Measurements from ENCODE around the gene NENF.

The NENF gene

DNA sequence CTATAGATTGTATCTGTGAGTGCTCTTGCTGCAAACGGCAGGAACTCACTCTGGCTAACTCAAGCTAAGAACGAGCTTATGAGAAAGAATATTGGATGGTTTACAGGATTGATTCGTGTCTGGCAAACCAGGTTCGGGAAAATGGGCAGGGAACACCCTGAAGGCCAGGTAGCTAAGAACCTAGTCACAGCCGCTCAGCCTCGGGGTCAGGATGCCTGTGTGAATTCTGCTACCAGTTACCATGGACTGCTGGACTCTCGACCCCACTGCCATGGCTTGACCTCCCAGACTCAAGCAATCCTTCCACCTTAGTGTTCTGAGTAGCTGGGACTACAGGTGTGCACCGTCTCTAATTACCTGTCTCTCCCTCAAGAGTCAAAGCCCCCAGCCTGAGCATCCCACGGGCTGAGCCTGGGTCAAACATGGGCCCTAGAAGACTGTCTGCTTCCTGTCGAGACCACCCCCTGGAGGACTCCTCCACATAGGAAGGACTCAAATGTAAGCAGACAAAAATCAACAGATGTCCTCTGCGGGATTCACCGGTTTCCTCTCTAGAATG is 45.8 kb downstream of the NENF start:
- no peak for TF ChIP-seq CTCF (conservative IDR thresholded peaks at IDR 0.05)
- no peak for TF ChIP-seq ZFX (IDR thresholded peaks at IDR 0.05)
- no peak overlapping the region for H3K27ac ChIP-seq

GRCh38 chr1:212479188-212479587 is 46.5 kb downstream of the NENF start:
- TF ChIP-seq CTCF (conservative IDR thresholded peaks at IDR 0.05), result no peak
- no peak for TF ChIP-seq ZFX (IDR thresholded peaks at IDR 0.05)
- 0 out of 2 replicates have a peak overlapping the region, but pooled peaks have one; percentile 3 for H3K27ac ChIP-seq

DNA sequence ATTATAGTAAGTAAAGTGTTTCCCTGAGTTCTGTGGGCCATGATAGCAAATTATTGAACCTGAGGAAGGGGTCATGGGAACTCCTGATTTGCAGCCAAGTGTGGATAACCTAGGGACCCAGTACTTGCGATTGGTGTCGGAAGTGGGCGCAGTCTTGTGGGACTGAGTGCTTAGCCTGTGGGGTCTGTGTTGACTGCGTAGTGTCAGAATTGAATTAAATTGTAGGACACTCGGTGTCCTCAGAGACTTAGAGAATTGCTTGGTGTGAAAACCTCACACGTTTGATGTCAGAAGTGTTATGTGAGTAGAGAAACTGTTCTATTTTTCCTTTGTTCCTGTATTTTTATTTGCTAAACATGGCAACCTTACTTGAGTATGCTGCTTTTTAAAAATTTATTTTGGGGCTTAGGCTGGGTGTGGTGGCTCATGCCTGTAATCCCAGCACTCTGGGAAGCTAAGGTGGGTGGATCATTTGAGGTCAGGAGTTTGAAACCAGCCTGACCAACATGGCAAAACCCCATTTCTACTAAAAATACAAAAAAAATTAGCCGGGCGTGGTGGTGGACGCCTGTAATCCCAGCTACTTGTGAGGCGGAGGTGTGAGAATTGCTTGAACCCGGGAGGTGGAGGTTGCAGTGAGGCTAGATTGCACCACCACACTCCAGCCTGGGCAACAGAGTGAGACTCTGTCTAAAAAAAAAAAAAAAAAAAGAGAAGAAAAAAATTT is 48.2 kb downstream of the NENF start:
- H3K27ac ChIP-seq, result peak overlapping the region; percentile 61

GRCh38 chr1:212481438-212481767 is 48.7 kb downstream of the NENF start:
- peak overlapping the region; percentile 61 for H3K27ac ChIP-seq
- no peak for TF ChIP-seq ZFX (IDR thresholded peaks at IDR 0.05)
- TF ChIP-seq CTCF (conservative IDR thresholded peaks at IDR 0.05), result no peak

GRCh38 chr1:212482006-212482636 is 49.4 kb downstream of the NENF start:
- TF ChIP-seq CTCF (conservative IDR thresholded peaks at IDR 0.05), result no peak
- TF ChIP-seq ZFX (IDR thresholded peaks at IDR 0.05), result no peak
- H3K27ac ChIP-seq, result peak overlapping the region; percentile 61

DNA sequence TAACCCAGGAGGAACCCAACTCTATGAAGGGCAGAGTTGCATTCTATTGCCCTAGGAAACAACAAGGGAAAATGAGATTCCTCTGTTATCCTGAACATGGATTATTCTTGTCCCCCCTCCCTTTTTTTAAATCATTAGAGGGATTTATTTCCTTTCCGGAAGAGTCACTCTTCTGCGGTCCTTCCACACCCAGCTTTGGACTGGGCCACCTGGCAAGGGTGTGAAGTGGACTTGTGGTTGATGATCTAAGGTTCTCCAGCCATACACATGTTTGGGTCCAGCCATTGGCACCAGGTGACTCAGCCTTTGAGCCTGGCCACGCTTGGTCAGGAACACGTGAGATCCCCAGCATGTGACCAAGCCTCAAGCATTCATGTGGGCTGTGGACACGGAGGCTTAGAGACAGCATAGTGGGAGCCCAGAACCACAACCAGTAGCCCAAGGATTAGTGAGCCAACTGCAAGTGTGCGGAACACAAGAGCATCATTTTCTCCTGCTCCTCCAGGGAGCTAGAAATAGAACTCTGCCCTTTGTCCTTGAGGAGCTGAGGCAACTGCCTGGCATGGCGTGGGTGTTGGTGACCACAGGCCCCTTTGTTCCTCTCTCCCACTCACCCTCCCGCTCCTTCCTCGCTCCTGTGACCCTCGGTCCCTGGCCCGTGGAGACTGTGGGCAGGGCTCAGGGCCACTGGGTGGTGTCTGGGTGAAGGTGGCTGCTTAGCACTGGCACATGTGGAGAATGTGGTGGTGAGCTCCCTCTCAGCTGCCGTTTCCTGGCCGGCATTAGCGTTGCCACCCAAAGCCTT is 50.1 kb downstream of the NENF start:
- TF ChIP-seq CTCF (conservative IDR thresholded peaks at IDR 0.05) (no peak), ZFX (IDR thresholded peaks at IDR 0.05) (no peak)
- peak overlapping the region; percentile 61; the same call in 1 of the 2 replicates for H3K27ac ChIP-seq

- TF ChIP-seq CTCF (conservative IDR thresholded peaks at IDR 0.05) (no peak), ZFX (IDR thresholded peaks at IDR 0.05) (no peak)
- peak overlapping the region; percentile 70; the same call in 1 of the 2 replicates for H3K27ac ChIP-seq
Measured at GRCh38 chr1:212484701-212485570, 52.2 kb downstream of the NENF start.
